HCT116 (cell line): ENCODE results near the gene TRPM3.

Experiments
- CEBPB ChIP-seq: IDR thresholded peaks from 2 replicates; pipeline ENCODE4 v1.6.1; 2012; ENCODE audit warnings: low read depth
- CTCF ChIP-seq, 3 experiments: fragments of 200-600 bp in 1 of 3; sonication (generic) in 1 of 3; IDR thresholded peaks in 2 of 3; conservative IDR thresholded peaks in 1 of 3; 2 replicates each; pipeline ENCODE4 v1.5.1; 2012 to 2017; ENCODE audit warnings: low read depth in 2 of 3, low read length in 2 of 3, antibody characterized with exemption in 1 of 3, borderline replicate concordance in 1 of 3, control low read depth in 1 of 3, mild to moderate bottlenecking in 1 of 3, mixed read lengths in 1 of 3, mixed run types in 1 of 3, moderate library complexity in 1 of 3; ENCODE audit not compliant: insufficient read depth in 1 of 3
- ELF1 ChIP-seq: IDR thresholded peaks from 2 replicates; pipeline ENCODE4 v1.6.1; 2012; ENCODE audit warnings: low read depth, borderline replicate concordance
- EZH2 ChIP-seq: fragments of 200-600 bp; sonication (generic); IDR thresholded peaks from 2 replicates; pipeline ENCODE4 v1.6.1; 2017; ENCODE audit warnings: antibody characterized with exemption, mixed run types
- MAX ChIP-seq: IDR thresholded peaks from 2 replicates; pipeline ENCODE4 v1.6.1; 2012
- POLR2A ChIP-seq: IDR thresholded peaks from 2 replicates; pipeline ENCODE4 v1.7.0; 2011; ENCODE audit warnings: borderline replicate concordance; ENCODE audit not compliant: insufficient read depth, insufficient read length; ENCODE audit errors: extremely low read depth
- POLR2AphosphoS5 ChIP-seq: IDR thresholded peaks from 2 replicates; pipeline ENCODE4 v1.6.1; 2011; ENCODE audit warnings: mild to moderate bottlenecking, low read depth, low read length, moderate library complexity
- REST ChIP-seq: IDR thresholded peaks from 2 replicates; pipeline ENCODE4 v1.6.1; 2012; ENCODE audit warnings: low read depth
- SP1 ChIP-seq: IDR thresholded peaks from 2 replicates; pipeline ENCODE4 v1.6.1; 2012; ENCODE audit warnings: low read depth
- TCF7L2 ChIP-seq: IDR thresholded peaks from 2 replicates; pipeline ENCODE4 v1.7.0; 2011; ENCODE audit warnings: borderline replicate concordance, inconsistent platforms; ENCODE audit not compliant: insufficient read depth, insufficient read length; ENCODE audit errors: extremely low read depth
- ZBTB33 ChIP-seq: IDR thresholded peaks from 2 replicates; pipeline ENCODE4 v1.6.1; 2011; ENCODE audit warnings: mild to moderate bottlenecking, low read length, moderate library complexity; ENCODE audit not compliant: insufficient replicate concordance; ENCODE audit errors: extremely low read depth

GRCh38 chr9:70593241-70593640, 528.2 kb downstream of the TRPM3 start:
- TF ChIP-seq CTCF (IDR thresholded peaks at IDR 0.05 in 2 of 3, conservative IDR thresholded peaks at IDR 0.05 in 1 of 3; ENCODE audit: borderline replicate concordance in 1 of 3, insufficient read depth in 1 of 3, low read depth in 2 of 3, low read length in 2 of 3): no peak
- no peak for TF ChIP-seq POLR2A
- no peak for TF ChIP-seq REST
- no peak for TF ChIP-seq MAX
- no peak for TF ChIP-seq ELF1
- TF ChIP-seq CEBPB: no peak
- TF ChIP-seq EZH2: no peak
- no peak for TF ChIP-seq ZBTB33
- TF ChIP-seq SP1: no peak
- TF ChIP-seq TCF7L2: no peak
- no peak for TF ChIP-seq POLR2AphosphoS5
